ENCODE measurements around the gene TTC21A.

DNA sequence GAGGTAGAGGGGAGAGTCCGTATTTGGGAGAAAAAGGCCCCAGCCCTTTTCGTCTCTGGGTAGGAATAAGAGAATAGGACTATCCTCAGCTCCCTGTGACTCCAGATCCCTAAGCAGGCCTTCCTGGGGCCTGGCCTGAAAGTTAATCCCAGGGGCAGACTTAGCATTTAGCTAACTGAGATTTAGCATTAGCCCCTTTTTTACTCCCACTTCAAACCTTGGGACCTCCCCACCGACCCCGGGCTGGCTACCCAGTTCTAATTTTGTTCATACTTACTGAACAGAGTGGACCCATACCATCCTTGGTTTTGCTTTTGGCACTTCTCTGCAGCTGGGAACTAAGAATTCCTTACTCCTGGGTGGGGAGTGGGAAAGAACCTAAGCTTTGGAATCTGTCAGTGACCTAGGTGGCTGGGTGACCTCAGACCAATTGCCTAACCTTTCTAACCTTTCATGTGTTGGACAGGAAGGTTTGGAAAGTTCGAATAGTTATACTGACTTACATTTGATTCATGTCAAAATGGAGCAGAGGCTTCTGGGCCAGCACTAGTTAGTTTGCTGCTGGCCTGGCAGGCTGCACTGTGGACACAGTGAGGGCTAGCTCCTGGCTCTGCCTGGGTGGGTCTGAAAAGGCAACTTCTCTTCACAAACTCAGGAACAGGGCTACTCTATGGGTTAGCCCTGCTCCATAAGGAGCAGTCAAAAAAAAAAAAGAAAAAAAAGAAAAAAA, 11.6 kb downstream of the TTC21A start:
- TF ChIP-seq, protein P1, sequence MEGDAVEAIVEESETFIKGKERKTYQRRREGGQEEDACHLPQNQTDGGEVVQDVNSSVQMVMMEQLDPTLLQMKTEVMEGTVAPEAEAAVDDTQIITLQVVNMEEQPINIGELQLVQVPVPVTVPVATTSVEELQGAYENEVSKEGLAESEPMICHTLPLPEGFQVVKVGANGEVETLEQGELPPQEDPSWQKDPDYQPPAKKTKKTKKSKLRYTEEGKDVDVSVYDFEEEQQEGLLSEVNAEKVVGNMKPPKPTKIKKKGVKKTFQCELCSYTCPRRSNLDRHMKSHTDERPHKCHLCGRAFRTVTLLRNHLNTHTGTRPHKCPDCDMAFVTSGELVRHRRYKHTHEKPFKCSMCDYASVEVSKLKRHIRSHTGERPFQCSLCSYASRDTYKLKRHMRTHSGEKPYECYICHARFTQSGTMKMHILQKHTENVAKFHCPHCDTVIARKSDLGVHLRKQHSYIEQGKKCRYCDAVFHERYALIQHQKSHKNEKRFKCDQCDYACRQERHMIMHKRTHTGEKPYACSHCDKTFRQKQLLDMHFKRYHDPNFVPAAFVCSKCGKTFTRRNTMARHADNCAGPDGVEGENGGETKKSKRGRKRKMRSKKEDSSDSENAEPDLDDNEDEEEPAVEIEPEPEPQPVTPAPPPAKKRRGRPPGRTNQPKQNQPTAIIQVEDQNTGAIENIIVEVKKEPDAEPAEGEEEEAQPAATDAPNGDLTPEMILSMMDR (optimal IDR thresholded peaks at IDR 0.05 in 1 of 3, IDR thresholded peaks at IDR 0.05 in 1 of 3, conservative IDR thresholded peaks at IDR 0.05 in 1 of 3; ENCODE audit: extremely low read depth in 1 of 3, insufficient read depth in 2 of 3, low read length in 3 of 3): no peak
- no peak for TF ChIP-seq EZH2 (IDR thresholded peaks at IDR 0.05; ENCODE audit: low read length)
